ENCODE measurements around the gene RASAL2.

Gene RASAL2

DNA sequence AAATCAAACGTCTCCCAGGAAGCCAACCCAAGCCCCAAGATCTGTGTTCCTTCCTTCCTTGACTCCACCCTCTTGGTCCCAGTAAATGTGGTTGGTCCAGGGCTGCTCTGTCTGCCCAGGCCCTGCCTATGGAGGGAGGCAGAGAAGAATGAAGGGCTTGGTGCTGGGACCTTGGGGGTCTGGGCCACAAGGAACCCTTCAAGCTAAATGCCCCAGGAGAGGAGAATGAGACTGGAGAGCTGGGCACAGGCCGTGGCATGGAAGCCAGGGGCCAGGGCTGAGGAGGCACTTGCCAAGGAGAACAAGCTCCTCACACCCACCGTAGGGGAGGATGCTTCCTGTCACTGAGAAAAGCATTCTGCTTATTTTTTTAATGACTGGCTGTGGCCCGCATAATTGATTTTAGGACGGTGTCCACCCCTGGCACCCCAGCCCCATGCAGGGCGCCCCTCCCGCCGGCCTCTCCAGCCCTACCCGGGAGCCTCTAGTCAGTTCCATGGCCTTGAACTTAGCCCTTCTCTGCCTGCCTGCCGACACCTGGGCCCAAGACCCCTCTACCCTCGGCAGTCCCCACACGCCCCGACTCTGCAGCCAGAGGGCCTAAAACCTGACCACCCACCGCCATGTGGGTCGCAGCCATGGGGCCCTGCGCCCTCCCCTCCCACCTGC lies 402.0 kb downstream of the RASAL2 start:
- TF ChIP-seq, protein P1, sequence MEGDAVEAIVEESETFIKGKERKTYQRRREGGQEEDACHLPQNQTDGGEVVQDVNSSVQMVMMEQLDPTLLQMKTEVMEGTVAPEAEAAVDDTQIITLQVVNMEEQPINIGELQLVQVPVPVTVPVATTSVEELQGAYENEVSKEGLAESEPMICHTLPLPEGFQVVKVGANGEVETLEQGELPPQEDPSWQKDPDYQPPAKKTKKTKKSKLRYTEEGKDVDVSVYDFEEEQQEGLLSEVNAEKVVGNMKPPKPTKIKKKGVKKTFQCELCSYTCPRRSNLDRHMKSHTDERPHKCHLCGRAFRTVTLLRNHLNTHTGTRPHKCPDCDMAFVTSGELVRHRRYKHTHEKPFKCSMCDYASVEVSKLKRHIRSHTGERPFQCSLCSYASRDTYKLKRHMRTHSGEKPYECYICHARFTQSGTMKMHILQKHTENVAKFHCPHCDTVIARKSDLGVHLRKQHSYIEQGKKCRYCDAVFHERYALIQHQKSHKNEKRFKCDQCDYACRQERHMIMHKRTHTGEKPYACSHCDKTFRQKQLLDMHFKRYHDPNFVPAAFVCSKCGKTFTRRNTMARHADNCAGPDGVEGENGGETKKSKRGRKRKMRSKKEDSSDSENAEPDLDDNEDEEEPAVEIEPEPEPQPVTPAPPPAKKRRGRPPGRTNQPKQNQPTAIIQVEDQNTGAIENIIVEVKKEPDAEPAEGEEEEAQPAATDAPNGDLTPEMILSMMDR (IDR thresholded peaks at IDR 0.05; ENCODE audit: insufficient read depth, low read depth, low read length, missing control alignments), result no peak
- H3K4me3 ChIP-seq (ENCODE audit: low read length), result no peak overlapping the region
- no peak for DNase-seq (ENCODE audit: low read depth)

DNA sequence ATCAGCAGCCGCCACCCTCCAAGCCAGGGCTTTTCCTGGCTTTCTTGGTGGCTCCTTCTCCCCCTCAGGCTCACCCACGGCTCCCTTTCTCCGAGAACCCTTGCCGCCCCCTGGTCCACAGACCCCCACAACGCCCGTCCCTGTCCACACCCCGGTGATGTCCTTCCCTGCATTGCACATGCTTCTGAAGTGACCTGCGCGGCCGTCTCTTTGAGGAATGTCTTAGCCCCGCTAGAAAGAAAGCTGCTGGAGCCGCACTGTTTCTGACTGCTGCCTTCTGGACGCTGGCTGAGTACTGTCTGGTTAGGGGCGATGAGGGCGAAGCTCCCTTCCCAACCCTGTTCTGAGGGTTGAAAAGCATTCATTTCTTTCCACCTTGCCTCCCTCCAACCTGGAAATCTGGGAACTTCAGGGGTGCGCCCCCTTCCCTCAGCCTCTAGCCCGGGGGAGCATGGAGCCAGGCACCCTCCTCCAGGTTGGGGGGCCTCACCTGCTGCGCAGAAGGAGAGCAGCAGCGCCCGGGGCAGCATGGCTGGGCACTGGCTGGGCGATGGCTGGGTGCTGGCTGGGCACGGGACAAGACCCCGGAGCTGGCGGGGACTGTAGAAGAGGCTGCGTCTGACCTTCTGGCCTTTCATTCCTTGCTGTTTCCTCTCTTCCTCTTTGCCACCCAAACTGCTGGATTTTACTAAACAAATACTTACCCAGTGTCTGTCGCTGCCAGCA lies 402.7 kb downstream of the RASAL2 start, which contains the start of gene CLEC20A:
Gene CLEC20A (minus strand): TSS at position 555 of the 726 bp plus-strand sequence. CDS start 25 bp downstream, at position 530.
- DNase-seq (ENCODE audit: low read depth), result no peak
- no peak within 1 kb of the TSS for H3K4me3 ChIP-seq (ENCODE audit: low read length)
- TF ChIP-seq, protein P1 (IDR thresholded peaks at IDR 0.05; ENCODE audit: insufficient read depth, low read depth, low read length, missing control alignments), result no peak

GRCh38 chr1:178497903-178498478 lies 404.1 kb downstream of the RASAL2 start:
- TF ChIP-seq, protein P1 (IDR thresholded peaks at IDR 0.05; ENCODE audit: insufficient read depth, low read depth, low read length, missing control alignments), result no peak
- DNase-seq (ENCODE audit: low read depth), result no peak
- no peak overlapping the region for H3K4me3 ChIP-seq (ENCODE audit: low read length)

GRCh38 chr1:178498896-178499675 lies 405.2 kb downstream of the RASAL2 start:
- TF ChIP-seq, protein P1 (IDR thresholded peaks at IDR 0.05; ENCODE audit: insufficient read depth, low read depth, low read length, missing control alignments), result no peak
- H3K4me3 ChIP-seq (ENCODE audit: low read length), result no peak overlapping the region
- no peak for DNase-seq (ENCODE audit: low read depth)

DNA sequence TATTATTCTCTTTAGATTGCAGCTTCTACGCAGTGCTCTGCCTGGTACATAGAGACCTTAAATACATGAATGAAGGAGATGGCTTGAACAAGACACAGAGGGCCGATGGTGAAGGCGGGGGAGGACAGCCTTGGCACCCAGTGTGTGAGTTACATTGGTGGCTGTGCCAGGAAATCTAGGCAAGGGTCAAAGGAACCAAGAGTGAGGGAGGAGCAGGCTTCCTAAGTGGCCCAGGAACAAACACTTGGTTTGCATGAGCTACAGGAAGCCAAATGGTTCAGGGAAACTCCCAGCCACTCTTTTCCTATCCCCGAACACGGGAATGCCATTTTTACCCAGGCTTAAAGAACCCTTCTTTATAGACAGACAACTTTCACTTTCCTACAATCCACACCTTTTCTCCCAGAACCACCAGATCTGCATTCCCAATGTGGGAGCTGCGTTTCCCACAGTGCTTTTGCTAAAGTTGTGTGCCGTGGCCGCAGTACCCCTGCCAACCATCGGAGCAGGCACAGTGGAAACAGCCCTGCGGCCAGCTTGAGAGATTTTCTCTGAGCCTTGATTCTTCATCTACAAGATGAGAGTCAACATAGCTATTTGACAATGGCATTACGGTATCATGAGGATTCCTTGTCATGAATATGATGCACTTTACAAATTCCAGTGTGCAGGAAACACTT lies 406.3 kb downstream of the RASAL2 start:
- no peak for DNase-seq (ENCODE audit: low read depth)
- H3K4me3 ChIP-seq (ENCODE audit: low read length), result no peak overlapping the region
- TF ChIP-seq, protein P1 (IDR thresholded peaks at IDR 0.05; ENCODE audit: insufficient read depth, low read depth, low read length, missing control alignments), result no peak

- no peak overlapping the region for H3K4me3 ChIP-seq (ENCODE audit: low read length)
- TF ChIP-seq, protein P1 (IDR thresholded peaks at IDR 0.05; ENCODE audit: insufficient read depth, low read depth, low read length, missing control alignments), result no peak
- DNase-seq (ENCODE audit: low read depth), result no peak
Observed at GRCh38 chr1:178500936-178501554, 407.1 kb downstream of the RASAL2 start.
